SK-N-SH treated with all-trans-retinoic acid at 6 μM for 48 hours (cell line): ENCODE measurements around the gene IAPP.

Source experiments
- ATAC-seq: fragments of 200-7000 bp; cut with Tn5 transposase; 3 replicates; pipeline ENCODE4 v1.9.1; 2020; ENCODE audit warnings: mild to moderate bottlenecking, moderate library complexity
- ARNTL ChIP-seq: fragments of 450-650 bp; formaldehyde crosslinking; IDR thresholded peaks from 2 replicates; pipeline ENCODE4 v1.5.0; 2020; ENCODE audit warnings: low read depth, mild to moderate bottlenecking, moderate library complexity, borderline replicate concordance
- CSDC2 ChIP-seq: fragments of 250-450 bp; sonication (Bioruptor Pico); IDR thresholded peaks from 2 replicates; pipeline ENCODE4 v1.5.0; 2020; ENCODE audit warnings: mild to moderate bottlenecking, moderate library complexity
- ESRRG ChIP-seq: fragments of 250-450 bp; sonication (Bioruptor Pico); IDR thresholded peaks from 2 replicates; pipeline ENCODE4 v1.6.1; 2021; ENCODE audit warnings: mild to moderate bottlenecking
- GLIS3 ChIP-seq: fragments of 250-450 bp; sonication (Bioruptor Pico); IDR thresholded peaks from 2 replicates; pipeline ENCODE4 v1.5.0; 2020; ENCODE audit warnings: mild to moderate bottlenecking, moderate library complexity
- ISL1 ChIP-seq: fragments of 250-450 bp; sonication (Bioruptor Pico); IDR thresholded peaks from 2 replicates; pipeline ENCODE4 v2.1.2; 2022; ENCODE audit warnings: mild to moderate bottlenecking, moderate library complexity
- OSR1 ChIP-seq: fragments of 250-450 bp; sonication (Bioruptor Pico); IDR thresholded peaks from 2 replicates; pipeline ENCODE4 v1.8.0; 2022; ENCODE audit warnings: moderate library complexity, mild to moderate bottlenecking, inconsistent platforms
- PPARA ChIP-seq: fragments of 250-450 bp; sonication (Bioruptor Pico); IDR thresholded peaks from 2 replicates; pipeline ENCODE4 v1.5.0; 2020; ENCODE audit warnings: mild to moderate bottlenecking, borderline replicate concordance
- RARB ChIP-seq: fragments of 250-450 bp; sonication (Bioruptor Pico); IDR thresholded peaks from 2 replicates; pipeline ENCODE4 v1.8.0; 2021; ENCODE audit warnings: mild to moderate bottlenecking, moderate library complexity
- SNAI2 ChIP-seq: fragments of 250-450 bp; sonication (Bioruptor Pico); IDR thresholded peaks from 2 replicates; pipeline ENCODE4 v1.5.0; 2020; ENCODE audit warnings: mild to moderate bottlenecking, moderate library complexity
- TCF4 ChIP-seq: fragments of 250-450 bp; sonication (Bioruptor Pico); IDR thresholded peaks from 2 replicates; pipeline ENCODE4 v1.8.0; 2021; ENCODE audit warnings: mild to moderate bottlenecking, moderate library complexity, borderline replicate concordance
- TOX ChIP-seq: fragments of 250-450 bp; sonication (Bioruptor Pico); IDR thresholded peaks from 2 replicates; pipeline ENCODE4 v1.8.0; 2021; ENCODE audit warnings: mild to moderate bottlenecking, moderate library complexity, borderline replicate concordance
- ZC3H10 ChIP-seq: fragments of 250-450 bp; sonication (Bioruptor Pico); IDR thresholded peaks from 2 replicates; pipeline ENCODE4 v1.5.1; 2021; ENCODE audit warnings: mild to moderate bottlenecking, moderate library complexity
- ZFP3 ChIP-seq: fragments of 250-450 bp; sonication (Bioruptor Pico); IDR thresholded peaks from 2 replicates; pipeline ENCODE4 v1.5.0; 2020; ENCODE audit warnings: mild to moderate bottlenecking, moderate library complexity
- ZFP30 ChIP-seq: fragments of 450-650 bp; formaldehyde crosslinking; IDR thresholded peaks from 2 replicates; pipeline ENCODE4 v1.5.0; 2022; ENCODE audit warnings: mild to moderate bottlenecking, moderate library complexity
- ZNF565 ChIP-seq: fragments of 450-650 bp; formaldehyde crosslinking; conservative IDR thresholded peaks from 2 replicates; pipeline ENCODE4 v1.5.0; 2020; ENCODE audit warnings: low read depth, mild to moderate bottlenecking, moderate library complexity
- ZNF70 ChIP-seq: fragments of 450-650 bp; formaldehyde crosslinking; IDR thresholded peaks from 2 replicates; pipeline ENCODE4 v1.5.0; 2020; ENCODE audit warnings: mild to moderate bottlenecking, moderate library complexity
- ZNF8 ChIP-seq: fragments of 450-650 bp; formaldehyde crosslinking; IDR thresholded peaks from 2 replicates; pipeline ENCODE4 v1.5.0; 2020; ENCODE audit warnings: mild to moderate bottlenecking, moderate library complexity
- TF ChIP-seq, protein P1 (sequence below): fragments of 250-450 bp; sonication (Bioruptor Pico); IDR thresholded peaks from 2 replicates; pipeline ENCODE4 v1.5.0; 2020; ENCODE audit warnings: mild to moderate bottlenecking, moderate library complexity
- TF ChIP-seq, protein P2 (sequence below): fragments of 250-450 bp; sonication (Bioruptor Pico); IDR thresholded peaks from 2 replicates; pipeline ENCODE4 v1.5.1; 2021; ENCODE audit warnings: mild to moderate bottlenecking, moderate library complexity
- TF ChIP-seq, protein P3 (sequence below): fragments of 250-450 bp; sonication (Bioruptor Pico); IDR thresholded peaks from 2 replicates; pipeline ENCODE4 v1.5.1; 2020; ENCODE audit warnings: low read depth, mild to moderate bottlenecking, moderate library complexity
- TF ChIP-seq, protein P4 (sequence below): fragments of 250-450 bp; sonication (Bioruptor Pico); IDR thresholded peaks from 2 replicates; pipeline ENCODE4 v1.8.0; 2021; ENCODE audit warnings: low read depth, mild to moderate bottlenecking, moderate library complexity, borderline replicate concordance
- TF ChIP-seq, protein P5 (sequence below): fragments of 250-450 bp; sonication (Bioruptor Pico); IDR thresholded peaks from 2 replicates; pipeline ENCODE4 v1.8.0; 2020; ENCODE audit warnings: mild to moderate bottlenecking, moderate library complexity, borderline replicate concordance

IAPP gene

DNA sequence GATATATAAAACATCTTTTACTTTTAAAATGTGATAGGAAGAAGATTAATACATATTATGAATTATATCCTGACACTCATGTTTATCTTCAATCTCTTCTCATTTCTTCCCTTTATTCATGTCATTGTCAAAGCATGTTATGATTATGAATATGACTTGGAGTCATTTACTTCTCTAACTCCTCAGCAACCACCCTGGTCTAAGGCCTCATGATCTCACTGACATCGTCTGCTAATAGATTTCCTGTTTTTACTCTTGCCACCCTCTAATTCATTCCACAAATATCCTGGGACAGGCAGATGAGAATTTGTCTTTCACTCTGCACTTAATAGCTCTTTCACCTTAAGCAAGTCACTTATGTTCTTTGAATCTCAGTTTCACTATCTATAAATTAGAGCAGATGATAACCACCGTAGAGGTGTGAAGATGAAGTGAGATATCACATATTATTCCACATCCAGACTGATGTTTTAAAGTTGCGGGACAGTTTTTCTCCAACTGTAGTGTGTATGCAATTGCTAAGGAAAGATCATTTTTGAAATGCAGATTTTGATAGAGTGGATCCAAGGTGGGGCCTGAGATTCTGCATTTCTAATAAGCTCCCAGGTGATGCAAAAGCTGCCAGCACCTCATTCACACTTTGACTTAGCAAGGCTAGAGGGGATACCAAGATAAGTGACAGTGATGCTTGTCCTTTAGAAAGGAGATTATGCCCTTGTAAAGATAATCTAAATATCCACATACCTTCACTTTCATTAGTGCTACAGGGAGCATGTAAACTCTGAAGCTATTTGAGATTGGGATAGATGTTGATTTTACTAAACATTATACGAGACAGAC is 3.3 kb upstream of the IAPP start (continued):
- no peak for TF ChIP-seq ISL1 (CRISPR knock-in tag)

DNA sequence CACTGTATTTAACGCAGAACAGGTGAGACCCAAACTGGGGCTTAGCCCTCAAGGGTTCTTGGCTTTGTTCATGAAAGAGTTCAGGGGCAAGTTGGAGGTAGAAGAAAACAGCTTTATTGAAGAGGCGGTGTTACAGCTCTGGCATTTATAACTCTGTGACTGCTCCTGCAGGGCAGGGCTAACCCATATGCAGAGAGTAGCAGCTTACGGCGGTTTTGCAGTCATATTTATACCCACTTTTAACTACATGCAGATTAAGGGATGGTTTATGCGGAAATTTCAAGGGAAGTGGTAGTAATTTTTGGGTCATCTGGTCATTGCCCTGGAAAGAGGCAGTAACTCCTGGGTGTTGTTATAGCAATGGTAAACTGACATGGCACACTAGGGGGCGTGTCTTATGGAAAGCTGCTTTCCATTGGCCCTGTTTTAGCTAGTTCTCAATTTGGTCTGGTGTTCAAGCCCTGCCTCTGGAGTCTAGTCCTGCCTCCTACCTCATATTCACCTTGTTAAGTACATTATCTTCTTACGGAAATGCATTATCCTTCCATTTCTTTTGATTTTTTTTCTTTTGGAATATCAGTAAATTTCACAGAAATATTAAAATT is 1.8 kb upstream of the IAPP start:
- TF ChIP-seq, protein P1, sequence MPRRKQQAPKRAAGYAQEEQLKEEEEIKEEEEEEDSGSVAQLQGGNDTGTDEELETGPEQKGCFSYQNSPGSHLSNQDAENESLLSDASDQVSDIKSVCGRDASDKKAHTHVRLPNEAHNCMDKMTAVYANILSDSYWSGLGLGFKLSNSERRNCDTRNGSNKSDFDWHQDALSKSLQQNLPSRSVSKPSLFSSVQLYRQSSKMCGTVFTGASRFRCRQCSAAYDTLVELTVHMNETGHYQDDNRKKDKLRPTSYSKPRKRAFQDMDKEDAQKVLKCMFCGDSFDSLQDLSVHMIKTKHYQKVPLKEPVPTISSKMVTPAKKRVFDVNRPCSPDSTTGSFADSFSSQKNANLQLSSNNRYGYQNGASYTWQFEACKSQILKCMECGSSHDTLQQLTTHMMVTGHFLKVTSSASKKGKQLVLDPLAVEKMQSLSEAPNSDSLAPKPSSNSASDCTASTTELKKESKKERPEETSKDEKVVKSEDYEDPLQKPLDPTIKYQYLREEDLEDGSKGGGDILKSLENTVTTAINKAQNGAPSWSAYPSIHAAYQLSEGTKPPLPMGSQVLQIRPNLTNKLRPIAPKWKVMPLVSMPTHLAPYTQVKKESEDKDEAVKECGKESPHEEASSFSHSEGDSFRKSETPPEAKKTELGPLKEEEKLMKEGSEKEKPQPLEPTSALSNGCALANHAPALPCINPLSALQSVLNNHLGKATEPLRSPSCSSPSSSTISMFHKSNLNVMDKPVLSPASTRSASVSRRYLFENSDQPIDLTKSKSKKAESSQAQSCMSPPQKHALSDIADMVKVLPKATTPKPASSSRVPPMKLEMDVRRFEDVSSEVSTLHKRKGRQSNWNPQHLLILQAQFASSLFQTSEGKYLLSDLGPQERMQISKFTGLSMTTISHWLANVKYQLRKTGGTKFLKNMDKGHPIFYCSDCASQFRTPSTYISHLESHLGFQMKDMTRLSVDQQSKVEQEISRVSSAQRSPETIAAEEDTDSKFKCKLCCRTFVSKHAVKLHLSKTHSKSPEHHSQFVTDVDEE = no peak
- no peak for TF ChIP-seq ZNF565 (CRISPR knock-in tag)
- no peak for TF ChIP-seq ZC3H10
- TF ChIP-seq, protein P2, sequence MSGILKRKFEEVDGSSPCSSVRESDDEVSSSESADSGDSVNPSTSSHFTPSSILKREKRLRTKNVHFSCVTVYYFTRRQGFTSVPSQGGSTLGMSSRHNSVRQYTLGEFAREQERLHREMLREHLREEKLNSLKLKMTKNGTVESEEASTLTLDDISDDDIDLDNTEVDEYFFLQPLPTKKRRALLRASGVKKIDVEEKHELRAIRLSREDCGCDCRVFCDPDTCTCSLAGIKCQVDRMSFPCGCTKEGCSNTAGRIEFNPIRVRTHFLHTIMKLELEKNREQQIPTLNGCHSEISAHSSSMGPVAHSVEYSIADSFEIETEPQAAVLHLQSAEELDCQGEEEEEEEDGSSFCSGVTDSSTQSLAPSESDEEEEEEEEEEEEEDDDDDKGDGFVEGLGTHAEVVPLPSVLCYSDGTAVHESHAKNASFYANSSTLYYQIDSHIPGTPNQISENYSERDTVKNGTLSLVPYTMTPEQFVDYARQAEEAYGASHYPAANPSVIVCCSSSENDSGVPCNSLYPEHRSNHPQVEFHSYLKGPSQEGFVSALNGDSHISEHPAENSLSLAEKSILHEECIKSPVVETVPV = no peak
- TF ChIP-seq CSDC2 (CRISPR knock-in tag) = no peak
- no peak for TF ChIP-seq GLIS3 (CRISPR knock-in tag)
- TF ChIP-seq, protein P3, sequence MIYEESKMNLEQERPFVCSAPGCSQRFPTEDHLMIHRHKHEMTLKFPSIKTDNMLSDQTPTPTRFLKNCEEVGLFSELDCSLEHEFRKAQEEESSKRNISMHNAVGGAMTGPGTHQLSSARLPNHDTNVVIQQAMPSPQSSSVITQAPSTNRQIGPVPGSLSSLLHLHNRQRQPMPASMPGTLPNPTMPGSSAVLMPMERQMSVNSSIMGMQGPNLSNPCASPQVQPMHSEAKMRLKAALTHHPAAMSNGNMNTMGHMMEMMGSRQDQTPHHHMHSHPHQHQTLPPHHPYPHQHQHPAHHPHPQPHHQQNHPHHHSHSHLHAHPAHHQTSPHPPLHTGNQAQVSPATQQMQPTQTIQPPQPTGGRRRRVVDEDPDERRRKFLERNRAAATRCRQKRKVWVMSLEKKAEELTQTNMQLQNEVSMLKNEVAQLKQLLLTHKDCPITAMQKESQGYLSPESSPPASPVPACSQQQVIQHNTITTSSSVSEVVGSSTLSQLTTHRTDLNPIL (CRISPR knock-in tag) = no peak
- no peak for TF ChIP-seq ARNTL (CRISPR knock-in tag)
- TF ChIP-seq, protein P4, sequence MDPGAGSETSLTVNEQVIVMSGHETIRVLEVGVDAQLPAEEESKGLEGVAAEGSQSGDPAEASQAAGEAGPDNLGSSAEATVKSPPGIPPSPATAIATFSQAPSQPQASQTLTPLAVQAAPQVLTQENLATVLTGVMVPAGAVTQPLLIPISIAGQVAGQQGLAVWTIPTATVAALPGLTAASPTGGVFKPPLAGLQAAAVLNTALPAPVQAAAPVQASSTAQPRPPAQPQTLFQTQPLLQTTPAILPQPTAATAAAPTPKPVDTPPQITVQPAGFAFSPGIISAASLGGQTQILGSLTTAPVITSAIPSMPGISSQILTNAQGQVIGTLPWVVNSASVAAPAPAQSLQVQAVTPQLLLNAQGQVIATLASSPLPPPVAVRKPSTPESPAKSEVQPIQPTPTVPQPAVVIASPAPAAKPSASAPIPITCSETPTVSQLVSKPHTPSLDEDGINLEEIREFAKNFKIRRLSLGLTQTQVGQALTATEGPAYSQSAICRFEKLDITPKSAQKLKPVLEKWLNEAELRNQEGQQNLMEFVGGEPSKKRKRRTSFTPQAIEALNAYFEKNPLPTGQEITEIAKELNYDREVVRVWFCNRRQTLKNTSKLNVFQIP (CRISPR knock-in tag) = no peak
- TF ChIP-seq TOX = no peak
- no peak for TF ChIP-seq RARB
- TF ChIP-seq ZFP30 (CRISPR knock-in tag) = no peak
- TF ChIP-seq TCF4 (CRISPR knock-in tag) = no peak
- TF ChIP-seq PPARA (CRISPR knock-in tag) = no peak
- TF ChIP-seq ESRRG (CRISPR knock-in tag) = no peak
- TF ChIP-seq ZNF8 (CRISPR knock-in tag) = no peak
- no peak for TF ChIP-seq ZFP3 (CRISPR knock-in tag)
- TF ChIP-seq, protein P5, sequence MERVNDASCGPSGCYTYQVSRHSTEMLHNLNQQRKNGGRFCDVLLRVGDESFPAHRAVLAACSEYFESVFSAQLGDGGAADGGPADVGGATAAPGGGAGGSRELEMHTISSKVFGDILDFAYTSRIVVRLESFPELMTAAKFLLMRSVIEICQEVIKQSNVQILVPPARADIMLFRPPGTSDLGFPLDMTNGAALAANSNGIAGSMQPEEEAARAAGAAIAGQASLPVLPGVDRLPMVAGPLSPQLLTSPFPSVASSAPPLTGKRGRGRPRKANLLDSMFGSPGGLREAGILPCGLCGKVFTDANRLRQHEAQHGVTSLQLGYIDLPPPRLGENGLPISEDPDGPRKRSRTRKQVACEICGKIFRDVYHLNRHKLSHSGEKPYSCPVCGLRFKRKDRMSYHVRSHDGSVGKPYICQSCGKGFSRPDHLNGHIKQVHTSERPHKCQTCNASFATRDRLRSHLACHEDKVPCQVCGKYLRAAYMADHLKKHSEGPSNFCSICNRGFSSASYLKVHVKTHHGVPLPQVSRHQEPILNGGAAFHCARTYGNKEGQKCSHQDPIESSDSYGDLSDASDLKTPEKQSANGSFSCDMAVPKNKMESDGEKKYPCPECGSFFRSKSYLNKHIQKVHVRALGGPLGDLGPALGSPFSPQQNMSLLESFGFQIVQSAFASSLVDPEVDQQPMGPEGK = no peak
- TF ChIP-seq ZNF70 (CRISPR knock-in tag) = no peak
- no peak for TF ChIP-seq OSR1
- no peak for ATAC-seq

DNA sequence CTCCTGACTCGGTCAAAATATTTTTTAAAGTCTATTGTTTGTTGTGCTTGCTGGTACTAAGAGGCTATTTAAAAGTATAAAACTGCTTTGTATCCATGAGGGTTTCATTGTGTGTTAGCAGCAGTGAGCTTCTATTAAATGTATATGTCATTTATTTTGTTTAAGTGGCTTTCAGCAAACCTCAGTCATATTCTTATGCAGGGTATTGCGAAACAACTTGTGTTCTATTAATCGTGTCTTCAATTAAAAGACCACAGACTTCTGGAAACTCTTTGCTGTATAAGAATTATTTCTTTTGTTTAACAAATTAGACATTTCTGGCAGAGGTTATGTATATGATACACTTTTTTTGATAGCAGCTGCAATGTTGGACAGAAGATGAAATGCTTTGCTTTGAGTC is 6.5 kb downstream of the IAPP start:
- ATAC-seq = no peak
- TF ChIP-seq, protein P2 = no peak
- TF ChIP-seq, protein P5 = no peak
- no peak for TF ChIP-seq SNAI2 (CRISPR knock-in tag)
- no peak for TF ChIP-seq ISL1 (CRISPR knock-in tag)
- no peak for TF ChIP-seq CSDC2 (CRISPR knock-in tag)
- TF ChIP-seq ZC3H10 = no peak
- TF ChIP-seq ZFP3 (CRISPR knock-in tag) = no peak
- TF ChIP-seq, protein P1 = no peak
